ENCODE measurements around the gene RBM15B. TPM values are rescaled to one million over a fixed set of nuclear protein-coding genes. Genes with fewer than 3 reads are reported as not detected.

Gene RBM15B, protein sequence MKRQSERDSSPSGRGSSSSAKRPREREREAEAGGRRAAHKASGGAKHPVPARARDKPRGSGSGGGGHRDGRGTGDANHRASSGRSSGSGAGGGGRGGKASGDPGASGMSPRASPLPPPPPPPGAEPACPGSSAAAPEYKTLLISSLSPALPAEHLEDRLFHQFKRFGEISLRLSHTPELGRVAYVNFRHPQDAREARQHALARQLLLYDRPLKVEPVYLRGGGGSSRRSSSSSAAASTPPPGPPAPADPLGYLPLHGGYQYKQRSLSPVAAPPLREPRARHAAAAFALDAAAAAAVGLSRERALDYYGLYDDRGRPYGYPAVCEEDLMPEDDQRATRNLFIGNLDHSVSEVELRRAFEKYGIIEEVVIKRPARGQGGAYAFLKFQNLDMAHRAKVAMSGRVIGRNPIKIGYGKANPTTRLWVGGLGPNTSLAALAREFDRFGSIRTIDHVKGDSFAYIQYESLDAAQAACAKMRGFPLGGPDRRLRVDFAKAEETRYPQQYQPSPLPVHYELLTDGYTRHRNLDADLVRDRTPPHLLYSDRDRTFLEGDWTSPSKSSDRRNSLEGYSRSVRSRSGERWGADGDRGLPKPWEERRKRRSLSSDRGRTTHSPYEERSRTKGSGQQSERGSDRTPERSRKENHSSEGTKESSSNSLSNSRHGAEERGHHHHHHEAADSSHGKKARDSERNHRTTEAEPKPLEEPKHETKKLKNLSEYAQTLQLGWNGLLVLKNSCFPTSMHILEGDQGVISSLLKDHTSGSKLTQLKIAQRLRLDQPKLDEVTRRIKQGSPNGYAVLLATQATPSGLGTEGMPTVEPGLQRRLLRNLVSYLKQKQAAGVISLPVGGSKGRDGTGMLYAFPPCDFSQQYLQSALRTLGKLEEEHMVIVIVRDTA
- 17.6 to 21.2 TPM (median 20.3 TPM) in 5 replicates for total RNA-seq (2022; extraction: Qiagen RNA extraction; ENCODE audit: low read depth)

DNA sequence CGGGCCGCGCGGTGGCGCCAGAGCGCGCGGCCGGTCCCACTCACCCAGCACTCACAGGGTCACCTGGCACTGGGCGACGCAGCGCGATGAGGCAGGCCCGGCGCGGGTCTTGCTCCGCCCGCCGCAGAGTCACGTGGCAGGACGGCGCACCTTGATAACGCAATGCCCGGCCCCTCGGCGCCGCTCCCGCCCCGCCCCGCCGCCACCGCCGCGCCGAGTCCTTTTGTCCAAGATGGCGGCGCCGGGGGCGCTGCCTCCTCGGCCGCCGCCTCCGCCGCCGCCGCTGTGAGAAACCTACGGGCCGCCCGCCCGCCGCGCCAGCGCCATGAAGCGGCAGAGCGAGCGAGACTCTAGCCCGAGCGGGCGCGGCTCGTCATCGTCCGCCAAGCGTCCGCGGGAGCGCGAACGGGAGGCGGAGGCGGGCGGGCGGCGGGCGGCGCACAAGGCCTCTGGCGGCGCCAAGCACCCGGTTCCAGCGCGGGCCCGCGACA lies at the start of gene RBM15B:
Gene RBM15B (plus strand): TSS at position 211 of the 491 bp plus-strand sequence. CDS start 115 bp downstream, at position 326.

DNA sequence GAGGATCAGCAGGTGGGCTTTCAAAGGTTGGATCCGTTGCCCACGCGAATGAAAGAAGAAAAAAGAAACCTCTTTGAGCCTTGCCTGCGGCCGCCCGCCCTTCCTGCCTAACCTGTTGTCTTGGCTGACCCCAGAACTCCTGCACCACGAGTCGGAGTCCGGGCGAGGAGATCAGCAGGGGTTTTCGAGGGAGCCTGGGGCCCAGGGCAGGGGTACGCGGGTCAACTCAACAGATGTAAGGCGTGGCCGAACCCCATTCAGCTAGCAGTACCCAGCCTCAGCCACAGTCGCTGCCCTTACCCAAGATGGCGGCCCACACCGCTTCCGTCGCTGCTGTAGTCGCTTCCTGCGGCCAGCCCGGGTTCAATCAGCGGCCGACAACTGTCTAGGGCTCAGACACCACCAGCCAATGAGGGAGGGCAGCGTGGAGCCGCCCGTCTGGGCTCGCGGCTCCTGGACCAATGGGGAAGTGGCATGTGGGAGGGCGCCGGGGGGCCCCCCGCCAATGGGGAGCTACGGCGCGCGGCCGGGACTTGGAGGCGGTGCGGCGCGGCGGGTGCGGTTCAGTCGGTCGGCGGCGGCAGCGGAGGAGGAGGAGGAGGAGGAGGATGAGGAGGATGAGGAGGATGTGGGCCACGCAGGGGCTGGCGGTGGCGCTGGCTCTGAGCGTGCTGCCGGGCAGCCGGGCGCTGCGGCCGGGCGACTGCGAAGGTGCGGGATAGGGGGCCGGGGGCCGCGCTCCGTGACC lies 6.2 kb upstream of the RBM15B start, which contains the start of gene MANF:
Gene MANF (plus strand): TSS at position 566 of the 748 bp plus-strand sequence. CDS start 52 bp downstream, at position 618.

Other genes with a start within 250 kb of the RBM15B start
- gene MANF, start 6.0 kb upstream of the RBM15B start, total RNA-seq (2022; extraction: Qiagen RNA extraction; ENCODE audit: low read depth): 115 to 163 TPM (median 153 TPM) in 5 replicates
- gene DCAF1, start 108.7 kb downstream of the RBM15B start, total RNA-seq (2022; extraction: Qiagen RNA extraction; ENCODE audit: low read depth): 13.3 to 15.7 TPM (median 13.9 TPM) in 5 replicates
- gene RAD54L2, start 147.4 kb downstream of the RBM15B start, total RNA-seq (2022; extraction: Qiagen RNA extraction; ENCODE audit: low read depth): 3.5 to 5.6 TPM (median 4.0 TPM) in 5 replicates